Ishikawa (cell line): ENCODE data around the gene B4GALT5.

Experiments used
- CEBPB ChIP-seq: IDR thresholded peaks from 2 replicates; pipeline ENCODE4 v1.6.1; 2012
- EGR1 ChIP-seq: IDR thresholded peaks from 2 replicates; pipeline ENCODE4 v1.6.1; 2012
- EP300 ChIP-seq: IDR thresholded peaks from 2 replicates; pipeline ENCODE4 v1.6.1; 2012; ENCODE audit warnings: borderline replicate concordance
- MAX ChIP-seq: IDR thresholded peaks from 2 replicates; pipeline ENCODE4 v1.6.1; 2012
- NFIC ChIP-seq: IDR thresholded peaks from 2 replicates; pipeline ENCODE4 v1.6.1; 2012
- RAD21 ChIP-seq: IDR thresholded peaks from 2 replicates; pipeline ENCODE4 v1.6.1; 2012; ENCODE audit warnings: low read depth
- REST ChIP-seq: IDR thresholded peaks from 2 replicates; pipeline ENCODE4 v1.6.1; 2012; ENCODE audit warnings: low read depth, mild to moderate bottlenecking
- TEAD4 ChIP-seq: IDR thresholded peaks from 2 replicates; pipeline ENCODE4 v1.6.1; 2012
- USF1 ChIP-seq: IDR thresholded peaks from 2 replicates; pipeline ENCODE4 v1.6.1; 2012

GRCh38 chr20:49705358-49705757, 8.3 kb downstream of the B4GALT5 start:
- no peak for TF ChIP-seq USF1
- TF ChIP-seq REST, result no peak
- no peak for TF ChIP-seq RAD21
- no peak for TF ChIP-seq EP300
- TF ChIP-seq NFIC, result no peak
- no peak for TF ChIP-seq TEAD4
- TF ChIP-seq EGR1, result no peak
- TF ChIP-seq MAX, result no peak
- TF ChIP-seq CEBPB, result no peak
